ENCODE measurements around the gene LAX1. TPM values are rescaled to one million over a fixed set of nuclear protein-coding genes. Genes with fewer than 3 reads are reported as not detected.
A peak's percentile ranks its signal among the peaks of the same experiment; 100 is the strongest.

The LAX1 gene
- total RNA-seq, 3 donors from 2014 or later (not counting 1 experiment from before 2014, with no cell fraction given), result 33.8 to 48.2 (median 41.2) TPM

- Mint-ChIP-seq H3K36me3 (peaks cover 22% of the 10 kb centered on the region), H3K4me1 (peaks cover 18 to 21% of the 10 kb centered on the region in 2 donors), H3K27ac (peak overlapping the region; percentile 86 to 90), H3K9me3 (no peaks in the 10 kb centered on the region), H3K27me3 (ENCODE audit: low read depth in 2 of 2) (no peaks in the 10 kb centered on the region), H3K4me3 (no peak overlapping the region)
- H3K4me3 ChIP-seq (ENCODE audit: low read length), result no peak overlapping the region
- ATAC-seq (no peak), DNase-seq (no peak)
- intact Hi-C loops (cut with micrococcal nuclease), result no loop called here
- H3K27me3 ChIP-seq (ENCODE audit: control insufficient read depth, insufficient read depth, low read length), result no peaks in the 10 kb centered on the region
- TF ChIP-seq CTCF (IDR thresholded peaks at IDR 0.05), result no peak
- H3K36me3 ChIP-seq (ENCODE audit: control insufficient read depth, insufficient read depth, low read length), result peaks cover 38% of the 10 kb centered on the region
- H3K27ac ChIP-seq (ENCODE audit: low read length), result no peak overlapping the region
- H3K4me1 ChIP-seq (ENCODE audit: control insufficient read depth, insufficient read depth, low read length), result peaks cover 10% of the 10 kb centered on the region
- 96% methylated on average over 2 of the region's 3 CpGs for WGBS (ENCODE audit: insufficient coverage)
- no peaks in the 10 kb centered on the region for H3K9me3 ChIP-seq (ENCODE audit: control insufficient read depth, insufficient read depth, low read length)
Measured at GRCh38 chr1:203742436-203742835, 22.5 kb upstream of the LAX1 start.

- Mint-ChIP-seq H3K27ac (peak overlapping the region; percentile 86 to 90), H3K36me3 (peaks cover 20% of the 10 kb centered on the region), H3K4me1 (peaks cover 18 to 21% of the 10 kb centered on the region in 2 donors), H3K9me3 (no peaks in the 10 kb centered on the region), H3K4me3 (no peak overlapping the region), H3K27me3 (ENCODE audit: low read depth in 2 of 2) (no peaks in the 10 kb centered on the region)
- WGBS (ENCODE audit: insufficient coverage), result 95% methylated on average over 5 of the region's 5 CpGs
- H3K27ac ChIP-seq (ENCODE audit: low read length), result no peak overlapping the region
- intact Hi-C loops (cut with micrococcal nuclease), result no loop called here
- ATAC-seq, result no peak
- H3K27me3 ChIP-seq (ENCODE audit: control insufficient read depth, insufficient read depth, low read length), result no peaks in the 10 kb centered on the region
- peaks cover 10% of the 10 kb centered on the region for H3K4me1 ChIP-seq (ENCODE audit: control insufficient read depth, insufficient read depth, low read length)
- TF ChIP-seq CTCF (IDR thresholded peaks at IDR 0.05), result no peak
- H3K9me3 ChIP-seq (ENCODE audit: control insufficient read depth, insufficient read depth, low read length), result no peaks in the 10 kb centered on the region
- DNase-seq, result no peak
- no peak overlapping the region for H3K4me3 ChIP-seq (ENCODE audit: low read length)
- H3K36me3 ChIP-seq (ENCODE audit: control insufficient read depth, insufficient read depth, low read length), result peaks cover 33% of the 10 kb centered on the region
Measured at GRCh38 chr1:203743091-203743571, 21.9 kb upstream of the LAX1 start.

GRCh38 chr1:203744075-203744972 lies 20.7 kb upstream of the LAX1 start:
- Mint-ChIP-seq H3K27ac (peak overlapping the region; percentile 86 to 90), H3K4me1 (peaks cover 18 to 21% of the 10 kb centered on the region in 2 donors), H3K9me3 (no peaks in the 10 kb centered on the region), H3K4me3 (peak overlapping the region; percentile 50), H3K36me3 (peaks cover 17% of the 10 kb centered on the region), H3K27me3 (ENCODE audit: low read depth in 2 of 2) (no peaks in the 10 kb centered on the region)
- Histone ChIP-seq H3K27me3 (ENCODE audit: control insufficient read depth, insufficient read depth, low read length) (no peaks in the 10 kb centered on the region), H3K4me1 (ENCODE audit: control insufficient read depth, insufficient read depth, low read length) (peaks cover 10% of the 10 kb centered on the region), H3K9me3 (ENCODE audit: control insufficient read depth, insufficient read depth, low read length) (no peaks in the 10 kb centered on the region), H3K27ac (ENCODE audit: low read length) (peak overlapping the region; percentile 46), H3K36me3 (ENCODE audit: control insufficient read depth, insufficient read depth, low read length) (peaks cover 23% of the 10 kb centered on the region), H3K4me3 (ENCODE audit: low read length) (no peak overlapping the region)
- DNase-seq, result peak in 1 of 2 donors; percentile 80
- peak; percentile 66 to 89 (median 82) for ATAC-seq
- no peak for TF ChIP-seq CTCF (IDR thresholded peaks at IDR 0.05)
- intact Hi-C loops (cut with micrococcal nuclease), result no loop called here
- 52% methylated on average over 7 of the region's 10 CpGs for WGBS (ENCODE audit: insufficient coverage)

Data from natural killer cell (primary cell).